Caco-2 (cell line): ENCODE measurements around the gene BRINP3. TPM values are rescaled to one million over a fixed set of nuclear protein-coding genes. Genes with fewer than 3 reads are reported as not detected.

Experiments used
- BruUV-seq: library from RNA; stranded (reverse); fragments of 400-500 nt; replicated peaks from 2 replicates; lab custom pipeline; 2021; lab: Mats Ljungman, UMichigan
- CTCF ChIA-PET: fragments of 300-600 bp; sonication (Branson Sonifier 250); formaldehyde crosslinking; loops from one replicate; lab custom pipeline; 2022; ENCODE audit warnings: antibody characterized with exemption; lab: Charles Lee
- POLR2A ChIA-PET: fragments of 300-600 bp; sonication (Branson Sonifier 250); formaldehyde crosslinking; loops from one replicate; lab custom pipeline; 2022; ENCODE audit warnings: antibody characterized with exemption; lab: Charles Lee
- DNase-seq, 2 experiments: peaks; one replicate each; pipeline versions ENCODE4 v3.0.0 to v3.0.0-alpha.2; 2020 to 2022
- H3K27me3 ChIP-seq: replicated peaks from 2 replicates; pipeline ENCODE4 v1.6.0; 2011; ENCODE audit warnings: low read length; ENCODE audit not compliant: control insufficient read depth, insufficient read depth
- H3K36me3 ChIP-seq: 2 replicates; pipeline ENCODE4 v1.5.1; 2011; ENCODE audit warnings: low read length; ENCODE audit not compliant: control insufficient read depth, insufficient read depth
- H3K4me1 ChIP-seq: fragments of 250-450 bp; sonication (Bioruptor Pico); 2 replicates; pipeline ENCODE4 v1.5.1; 2020; ENCODE audit warnings: mild to moderate bottlenecking
- H3K4me3 ChIP-seq: 2 replicates; pipeline ENCODE4 v1.5.1; 2011; ENCODE audit warnings: low read depth, mild to moderate bottlenecking, control low read depth, low read length
- H3K9me3 ChIP-seq: fragments of 250-450 bp; sonication (Bioruptor Pico); 2 replicates; pipeline ENCODE4 v1.5.1; 2020; ENCODE audit warnings: mild to moderate bottlenecking, moderate library complexity
- H3K27ac Mint-ChIP-seq: one replicate; pipeline ENCODE4 v1.8.0; 2022; ENCODE audit warnings: mixed read lengths; ENCODE audit not compliant: unreplicated experiment
- H3K27me3 Mint-ChIP-seq: one replicate; pipeline ENCODE4 v1.8.0; 2022; ENCODE audit warnings: mixed read lengths; ENCODE audit not compliant: insufficient read depth, unreplicated experiment
- H3K36me3 Mint-ChIP-seq: one replicate; pipeline ENCODE4 v1.8.0; 2022; ENCODE audit warnings: mild to moderate bottlenecking, mixed read lengths; ENCODE audit not compliant: insufficient read depth, unreplicated experiment
- H3K4me1 Mint-ChIP-seq: one replicate; pipeline ENCODE4 v1.8.0; 2022; ENCODE audit warnings: low read depth, mixed read lengths; ENCODE audit not compliant: unreplicated experiment
- H3K4me3 Mint-ChIP-seq: one replicate; pipeline ENCODE4 v1.8.0; 2022; ENCODE audit warnings: mild to moderate bottlenecking, moderate library complexity, mixed read lengths; ENCODE audit not compliant: unreplicated experiment
- H3K9me3 Mint-ChIP-seq: one replicate; pipeline ENCODE4 v1.8.0; 2022; ENCODE audit warnings: mixed read lengths; ENCODE audit not compliant: unreplicated experiment
- intact Hi-C: fragments of 100-400 bp; cut with micrococcal nuclease; formaldehyde crosslinking; loops from one replicate; pipeline ENCODE4 v1.10.0; 2022; ENCODE audit not compliant: unreplicated experiment
- total RNA-seq: library from RNA; stranded (reverse); gene quantifications from 2 replicates; pipeline ENCODE4 v1.2.3, GENCODE V29; 2022
- TF ChIP-seq, protein P1 (sequence below), 2 experiments: fragments of 200-600 bp in 1 of 2; IDR thresholded peaks; 1 replicate in 1 of 2; 2 replicates in 1 of 2; pipeline versions ENCODE4 v1.5.1 to v1.8.0; 2011 to 2022; ENCODE audit warnings: antibody characterized with exemption in 1 of 2, control low read depth in 1 of 2, inconsistent platforms in 1 of 2, low read depth in 1 of 2, low read length in 1 of 2, mild to moderate bottlenecking in 1 of 2, moderate library complexity in 1 of 2; ENCODE audit not compliant: insufficient read depth in 1 of 2, severe bottlenecking in 1 of 2, unreplicated experiment in 1 of 2

BRINP3 gene
- total RNA-seq, 1 experiment from 2014 or later, result not detected

DNA sequence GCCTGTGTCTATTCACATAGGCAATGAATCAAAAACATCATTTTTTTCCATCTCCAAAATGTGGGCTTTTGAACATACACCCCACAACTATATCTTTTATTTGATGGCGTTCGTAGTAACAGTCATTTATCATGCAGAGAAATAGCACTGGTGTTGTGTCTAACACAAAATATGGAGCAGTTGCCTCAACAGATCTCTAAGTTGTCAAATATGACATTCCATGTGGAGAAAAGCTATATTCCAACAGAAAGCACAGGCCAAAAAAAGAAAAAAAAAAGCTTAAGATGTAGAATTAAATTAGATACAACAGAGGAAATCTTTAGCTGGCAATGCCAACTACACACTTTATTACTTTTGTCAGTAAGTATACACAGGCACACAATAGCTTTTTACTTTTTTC is 411.7 kb downstream of the BRINP3 start:
- Mint-ChIP-seq H3K4me1 (no peaks in the 10 kb centered on the region), H3K36me3 (no peaks in the 10 kb centered on the region), H3K27ac (no peak overlapping the region), H3K9me3 (no peaks in the 10 kb centered on the region), H3K4me3 (no peak overlapping the region), H3K27me3 (no peaks in the 10 kb centered on the region)
- H3K36me3 ChIP-seq, result no peaks in the 10 kb centered on the region
- BruUV-seq, result no TSS peak
- TF ChIP-seq, protein P1, sequence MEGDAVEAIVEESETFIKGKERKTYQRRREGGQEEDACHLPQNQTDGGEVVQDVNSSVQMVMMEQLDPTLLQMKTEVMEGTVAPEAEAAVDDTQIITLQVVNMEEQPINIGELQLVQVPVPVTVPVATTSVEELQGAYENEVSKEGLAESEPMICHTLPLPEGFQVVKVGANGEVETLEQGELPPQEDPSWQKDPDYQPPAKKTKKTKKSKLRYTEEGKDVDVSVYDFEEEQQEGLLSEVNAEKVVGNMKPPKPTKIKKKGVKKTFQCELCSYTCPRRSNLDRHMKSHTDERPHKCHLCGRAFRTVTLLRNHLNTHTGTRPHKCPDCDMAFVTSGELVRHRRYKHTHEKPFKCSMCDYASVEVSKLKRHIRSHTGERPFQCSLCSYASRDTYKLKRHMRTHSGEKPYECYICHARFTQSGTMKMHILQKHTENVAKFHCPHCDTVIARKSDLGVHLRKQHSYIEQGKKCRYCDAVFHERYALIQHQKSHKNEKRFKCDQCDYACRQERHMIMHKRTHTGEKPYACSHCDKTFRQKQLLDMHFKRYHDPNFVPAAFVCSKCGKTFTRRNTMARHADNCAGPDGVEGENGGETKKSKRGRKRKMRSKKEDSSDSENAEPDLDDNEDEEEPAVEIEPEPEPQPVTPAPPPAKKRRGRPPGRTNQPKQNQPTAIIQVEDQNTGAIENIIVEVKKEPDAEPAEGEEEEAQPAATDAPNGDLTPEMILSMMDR (IDR thresholded peaks at IDR 0.05; ENCODE audit: insufficient read depth in 1 of 2, low read depth in 1 of 2, low read length in 1 of 2, severe bottlenecking in 1 of 2, unreplicated experiment in 1 of 2), result no peak
- no peaks in the 10 kb centered on the region for H3K27me3 ChIP-seq
- ChIA-PET POLR2A (no interaction called here), CTCF (no interaction called here)
- H3K9me3 ChIP-seq, result no peaks in the 10 kb centered on the region
- no peak overlapping the region for H3K4me3 ChIP-seq
- intact Hi-C loops, result no loop called here
- DNase-seq, result no peak
- no peaks in the 10 kb centered on the region for H3K4me1 ChIP-seq

DNA sequence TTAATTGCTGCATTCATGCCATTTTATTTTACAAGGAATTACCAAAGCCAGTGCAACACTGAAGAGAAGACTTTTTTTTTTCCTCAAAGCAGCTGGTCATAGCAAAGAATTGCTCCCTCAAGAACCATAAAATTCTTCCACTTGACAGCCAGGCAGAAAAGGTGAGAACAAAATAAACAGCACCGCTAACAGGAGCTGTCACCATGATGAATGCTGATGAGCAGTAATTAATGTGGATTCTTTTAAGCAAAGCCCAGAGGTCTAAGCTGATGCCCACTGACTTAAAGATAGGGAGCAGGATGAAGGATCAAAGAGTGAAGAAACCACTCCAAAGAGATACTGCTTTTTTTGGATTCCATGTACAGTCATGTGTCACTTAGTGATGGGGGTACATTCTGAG is 428.4 kb downstream of the BRINP3 start:
- H3K4me1 Mint-ChIP-seq, result no peaks in the 10 kb centered on the region
- intact Hi-C loops, result no loop called here
- no peak overlapping the region for H3K27ac Mint-ChIP-seq
- POLR2A ChIA-PET, result no interaction called here
- no peak for DNase-seq
- H3K27me3 Mint-ChIP-seq, result no peaks in the 10 kb centered on the region
- CTCF ChIA-PET, result interaction anchor here (0.7 kb wide), 1 partner anchor 272 kb away, joined by 4 read pairs; no protein-coding TSS in a partner anchor
- H3K27me3 ChIP-seq, result no peaks in the 10 kb centered on the region
- H3K36me3 Mint-ChIP-seq, result no peaks in the 10 kb centered on the region
- no peaks in the 10 kb centered on the region for H3K9me3 ChIP-seq
- H3K4me1 ChIP-seq, result no peaks in the 10 kb centered on the region
- H3K4me3 ChIP-seq, result no peak overlapping the region
- BruUV-seq, result no TSS peak
- H3K36me3 ChIP-seq, result no peaks in the 10 kb centered on the region
- no peak overlapping the region for H3K4me3 Mint-ChIP-seq
- no peaks in the 10 kb centered on the region for H3K9me3 Mint-ChIP-seq
- TF ChIP-seq, protein P1 (IDR thresholded peaks at IDR 0.05; ENCODE audit: insufficient read depth in 1 of 2, low read depth in 1 of 2, low read length in 1 of 2, severe bottlenecking in 1 of 2, unreplicated experiment in 1 of 2), result no peak
